NCI-H2196 treated with DMSO at 0.1 percent for 48 hours (cell line): Measurements from ENCODE around the gene CSTA.

Experiments
- DNase-seq: peaks from one replicate; lab custom pipeline; 2025; ENCODE audit not compliant: unreplicated experiment; lab: John Stamatoyannopoulos, UW

The CSTA gene

DNA sequence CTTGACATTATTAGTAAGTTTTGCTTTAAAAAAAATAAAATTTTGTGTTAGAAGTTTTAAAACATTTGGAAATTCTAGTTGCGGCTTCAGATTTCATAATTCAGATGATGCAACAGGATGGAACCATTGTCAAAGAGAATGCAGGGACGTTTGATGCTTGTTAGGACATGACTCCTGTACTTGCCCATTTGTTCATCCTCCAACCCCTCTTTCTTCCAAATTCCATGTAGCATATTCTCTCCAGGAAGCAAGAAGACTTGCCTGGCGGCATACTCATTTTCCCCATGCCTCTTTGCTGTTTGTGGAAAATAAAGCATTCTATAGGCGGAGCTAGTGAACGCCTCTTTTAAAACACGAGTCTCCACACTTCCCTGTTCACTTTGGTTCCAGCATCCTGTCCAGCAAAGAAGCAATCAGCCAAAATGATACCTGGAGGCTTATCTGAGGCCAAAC lies at the start of gene CSTA:
CSTA (plus strand) TSS at position 378 of the 453 bp plus-strand sequence; CDS start at position 423, 45 bp downstream.
- no peak for DNase-seq

- no peak for DNase-seq
These were observed 43.2 kb upstream of the CSTA start for GRCh38 chr3:122281891-122282290.

- DNase-seq = no peak
These were observed 41.1 kb upstream of the CSTA start for GRCh38 chr3:122283796-122284445.

DNA sequence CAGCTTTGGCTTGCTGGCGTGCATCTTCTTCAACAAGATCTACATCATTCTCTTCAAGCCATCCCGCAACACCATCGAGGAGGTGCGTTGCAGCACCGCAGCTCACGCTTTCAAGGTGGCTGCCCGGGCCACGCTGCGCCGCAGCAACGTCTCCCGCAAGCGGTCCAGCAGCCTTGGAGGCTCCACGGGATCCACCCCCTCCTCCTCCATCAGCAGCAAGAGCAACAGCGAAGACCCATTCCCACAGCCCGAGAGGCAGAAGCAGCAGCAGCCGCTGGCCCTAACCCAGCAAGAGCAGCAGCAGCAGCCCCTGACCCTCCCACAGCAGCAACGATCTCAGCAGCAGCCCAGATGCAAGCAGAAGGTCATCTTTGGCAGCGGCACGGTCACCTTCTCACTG lies 40.6 kb upstream of the CSTA start:
- DNase-seq = no peak

- no peak for DNase-seq
These were observed 30.7 kb upstream of the CSTA start for GRCh38 chr3:122294359-122294758.

- no peak for DNase-seq
These were observed 29.6 kb upstream of the CSTA start for GRCh38 chr3:122295266-122296062.

DNA sequence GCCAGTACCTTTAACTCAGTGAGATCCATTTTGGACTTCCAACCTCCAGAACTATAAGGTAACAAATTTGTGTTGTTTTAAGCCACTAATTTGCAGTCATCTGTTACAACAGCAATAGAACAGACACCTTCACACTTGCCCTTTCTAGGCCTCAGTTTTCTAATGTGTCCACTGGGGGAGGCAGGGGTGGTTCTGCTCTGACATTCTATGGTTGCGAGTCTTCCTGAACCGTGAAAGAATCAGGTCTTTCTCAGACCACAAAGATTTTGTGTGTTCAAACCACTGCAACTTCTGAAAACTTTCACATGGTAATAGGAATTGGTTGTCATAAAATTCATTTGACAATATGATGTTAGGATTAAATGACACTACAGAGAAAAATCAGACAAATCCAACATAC lies 26.8 kb upstream of the CSTA start:
- no peak for DNase-seq

GRCh38 chr3:122299215-122299614 lies 25.8 kb upstream of the CSTA start:
- DNase-seq = no peak

DNA sequence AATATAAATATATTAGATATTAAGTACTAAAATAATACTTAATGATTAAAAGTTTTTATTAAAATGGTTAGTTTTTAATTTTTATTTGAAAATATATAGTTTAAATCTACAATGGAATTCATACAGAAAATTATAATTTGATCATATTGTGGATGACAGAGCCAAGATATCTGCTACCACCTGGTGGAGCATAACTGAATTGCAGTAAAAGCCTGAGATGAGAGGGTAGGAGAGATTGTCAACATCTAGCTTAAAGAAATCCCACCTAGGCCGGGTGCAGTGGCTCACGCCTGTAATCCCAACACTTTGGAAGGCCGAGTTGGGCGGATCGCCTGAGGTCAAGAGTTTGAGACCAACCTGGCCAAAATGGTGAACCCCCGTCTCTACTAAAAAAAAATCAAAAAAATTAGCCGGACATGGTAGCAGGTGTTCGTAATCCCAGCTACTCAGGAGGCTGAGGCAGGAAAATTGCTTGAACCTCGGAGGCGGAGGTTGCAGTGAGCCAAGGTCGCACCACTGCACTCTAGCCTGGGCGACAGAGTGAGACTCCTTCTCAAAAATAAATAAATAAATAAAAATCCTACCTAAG lies 25.1 kb upstream of the CSTA start:
- no peak for DNase-seq

DNA sequence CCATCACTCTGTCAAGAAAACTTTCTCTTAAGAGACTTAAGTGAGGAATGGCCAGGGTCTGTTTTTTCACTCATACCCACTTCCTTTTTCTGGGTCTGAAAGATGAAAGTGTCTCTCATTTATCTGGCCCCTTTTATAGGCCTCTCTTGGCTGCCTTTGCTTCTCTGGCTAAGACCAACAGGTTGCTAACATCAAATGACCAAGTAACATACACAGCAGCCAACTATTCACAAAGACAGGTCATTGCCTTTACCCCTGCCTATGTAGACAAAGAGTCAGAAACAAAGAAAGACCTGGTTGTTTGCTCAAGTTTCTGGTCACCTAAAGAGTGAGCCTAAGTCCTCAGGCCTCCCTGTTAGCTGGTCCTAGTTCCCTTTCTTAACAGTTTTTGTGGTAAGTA lies 24.0 kb upstream of the CSTA start:
- DNase-seq = no peak

- no peak for DNase-seq
These were observed 19.0 kb upstream of the CSTA start for GRCh38 chr3:122305818-122306621.

DNA sequence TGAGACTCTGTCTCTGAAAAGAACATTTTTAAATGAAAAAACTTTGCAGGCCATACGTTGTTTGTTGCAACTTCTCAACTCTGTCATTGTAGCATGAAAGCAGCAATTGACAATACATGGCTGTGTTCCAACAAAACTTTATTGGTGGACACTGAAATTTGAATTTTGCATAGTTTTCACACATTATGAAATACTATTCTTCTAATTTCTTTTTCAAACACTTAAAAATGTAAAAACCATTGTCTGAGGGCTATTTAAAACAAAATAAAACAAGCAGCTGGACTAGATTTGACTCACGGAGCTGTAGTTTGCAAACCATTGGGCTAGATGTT lies 18.5 kb upstream of the CSTA start:
- DNase-seq = no peak

DNA sequence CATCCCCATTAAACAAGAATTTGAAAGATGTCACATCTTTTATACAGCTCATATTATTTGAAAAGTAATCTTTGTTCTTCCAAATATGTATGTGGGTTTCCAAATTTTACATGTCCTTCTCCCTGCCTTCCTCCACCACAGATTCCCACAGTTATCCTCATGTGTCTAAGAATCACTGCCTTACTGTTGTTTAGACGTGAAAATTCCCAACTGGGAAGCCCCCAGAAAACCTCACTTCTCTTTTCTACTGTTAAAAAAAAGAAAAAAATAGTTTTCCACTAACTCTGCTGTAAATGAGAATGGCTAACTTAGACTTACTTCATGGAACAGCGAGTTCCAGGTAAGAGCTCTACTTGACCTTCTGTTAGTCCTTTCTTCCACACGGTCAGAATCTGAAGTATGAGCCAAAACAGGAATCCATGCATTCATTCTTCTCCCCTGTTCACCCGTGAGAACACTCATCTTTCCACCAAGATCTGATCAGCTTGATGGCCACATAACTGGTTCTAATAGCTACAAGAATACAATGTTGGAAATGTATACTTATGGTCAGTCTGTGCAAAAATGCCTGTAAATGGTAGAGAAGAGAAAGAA lies 17.9 kb upstream of the CSTA start:
- DNase-seq = no peak

GRCh38 chr3:122307976-122308375 lies 17.1 kb upstream of the CSTA start:
- DNase-seq = no peak

- no peak for DNase-seq
These were observed 14.7 kb upstream of the CSTA start for GRCh38 chr3:122310361-122310760.

DNA sequence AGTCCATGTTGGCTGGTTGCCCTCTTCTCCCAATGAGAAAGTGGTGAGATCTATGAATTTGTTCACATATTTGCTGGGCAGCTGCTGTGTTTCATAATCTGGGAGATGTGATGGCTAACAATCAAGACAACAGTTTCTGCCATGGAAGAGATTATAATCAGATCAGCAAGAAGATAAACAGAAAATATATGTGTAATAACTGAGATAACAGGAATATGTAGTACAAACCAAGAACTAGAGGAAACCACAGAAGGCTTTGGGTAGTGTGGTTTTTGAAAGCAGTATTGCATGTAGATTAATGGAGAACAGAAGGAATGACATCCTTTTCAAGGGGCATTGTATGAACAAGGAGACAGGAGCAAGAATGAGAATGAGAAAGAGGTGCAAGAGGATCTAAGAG lies 12.2 kb upstream of the CSTA start:
- no peak for DNase-seq

GRCh38 chr3:122313281-122313680 lies 11.8 kb upstream of the CSTA start:
- no peak for DNase-seq

DNA sequence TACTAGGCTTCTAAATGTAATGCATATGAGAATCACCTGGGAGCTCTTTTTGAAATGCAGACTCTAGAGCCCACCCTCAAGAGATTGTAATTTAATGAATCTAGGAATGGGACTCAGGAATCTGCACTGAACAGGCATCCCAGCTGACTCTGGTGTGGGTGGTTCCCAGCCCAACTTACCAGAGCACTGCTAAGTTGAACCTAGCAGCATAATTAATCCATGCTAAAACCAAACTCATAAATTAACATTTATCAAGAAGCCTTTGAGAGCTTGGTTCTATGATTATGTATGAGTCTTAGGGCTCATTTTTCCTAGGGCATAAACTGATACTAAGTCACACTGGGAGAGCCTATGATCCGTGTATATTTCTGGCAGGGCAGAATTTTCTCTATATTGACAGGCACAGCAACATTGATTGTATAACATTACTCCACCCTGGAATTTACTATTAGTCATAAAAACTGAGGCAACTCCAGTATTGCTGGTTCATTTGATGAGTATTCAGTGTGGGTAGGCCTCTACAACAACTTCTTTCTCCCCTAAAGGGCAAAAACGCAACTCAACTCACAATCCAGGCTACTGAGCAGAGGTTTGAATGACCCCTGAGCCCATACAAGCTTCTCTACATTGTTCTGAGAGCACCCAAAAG lies 10.7 kb upstream of the CSTA start:
- no peak for DNase-seq

GRCh38 chr3:122315619-122316018 lies 9.4 kb upstream of the CSTA start:
- no peak for DNase-seq

- DNase-seq = no peak
These were observed 8.7 kb upstream of the CSTA start for GRCh38 chr3:122316368-122316767.

- no peak for DNase-seq
These were observed 6.4 kb upstream of the CSTA start for GRCh38 chr3:122318620-122319019.
